Measurements from ENCODE around the gene HLA-E.
"Not testable (repeated sequence)": the region's sequence is repeated elsewhere in the genome, so short reads cannot be mapped to it uniquely, and the experiment has no call there.

The HLA-E gene

GRCh38 chr6:30497714-30498113, 8.4 kb downstream of the HLA-E start:
- FAIRE-seq (no peak), DNase-seq (ENCODE audit: insufficient read length) (no peak)
- no peak for TF ChIP-seq TAF1 (IDR thresholded peaks at IDR 0.05; ENCODE audit: borderline replicate concordance, low read depth, low read length)
- no peak for TF ChIP-seq POLR2A (IDR thresholded peaks at IDR 0.05; ENCODE audit: low read depth, low read length)
- no peak for TF ChIP-seq POLR2AphosphoS5 (IDR thresholded peaks at IDR 0.05; ENCODE audit: low read depth, low read length)

- FAIRE-seq; DNase-seq (ENCODE audit: insufficient read length): not testable (repeated sequence)
Observed at GRCh38 chr6:30498705-30499104, 9.4 kb downstream of the HLA-E start.

GRCh38 chr6:30500421-30501355, 11.4 kb downstream of the HLA-E start:
- TF ChIP-seq POLR2A (IDR thresholded peaks at IDR 0.05; ENCODE audit: low read depth, low read length) (no peak), POLR2AphosphoS5 (IDR thresholded peaks at IDR 0.05; ENCODE audit: low read depth, low read length) (no peak), TAF1 (IDR thresholded peaks at IDR 0.05; ENCODE audit: borderline replicate concordance, low read depth, low read length) (no peak)
- FAIRE-seq (peak; percentile 77), DNase-seq (ENCODE audit: insufficient read length) (no peak)

- TF ChIP-seq TAF1 (IDR thresholded peaks at IDR 0.05; ENCODE audit: borderline replicate concordance, low read depth, low read length) (no peak), POLR2AphosphoS5 (IDR thresholded peaks at IDR 0.05; ENCODE audit: low read depth, low read length) (no peak), POLR2A (IDR thresholded peaks at IDR 0.05; ENCODE audit: low read depth, low read length) (no peak)
- DNase-seq (ENCODE audit: insufficient read length) (no peak), FAIRE-seq (peak; percentile 92)
Observed at GRCh38 chr6:30507849-30508827, 18.8 kb downstream of the HLA-E start.

GRCh38 chr6:30508890-30509736, 19.8 kb downstream of the HLA-E start:
- DNase-seq (ENCODE audit: insufficient read length) (no peak), FAIRE-seq (no peak)
- TF ChIP-seq TAF1 (IDR thresholded peaks at IDR 0.05; ENCODE audit: borderline replicate concordance, low read depth, low read length), result no peak; the same call in 1 of the 2 replicates
- TF ChIP-seq POLR2A (IDR thresholded peaks at IDR 0.05; ENCODE audit: low read depth, low read length), result no peak
- TF ChIP-seq POLR2AphosphoS5 (IDR thresholded peaks at IDR 0.05; ENCODE audit: low read depth, low read length), result no peak

GRCh38 chr6:30510419-30511168, 21.3 kb downstream of the HLA-E start:
- FAIRE-seq, result no peak
- no peak for DNase-seq (ENCODE audit: insufficient read length)
- no peak for TF ChIP-seq TAF1 (IDR thresholded peaks at IDR 0.05; ENCODE audit: borderline replicate concordance, low read depth, low read length)
- no peak for TF ChIP-seq POLR2AphosphoS5 (IDR thresholded peaks at IDR 0.05; ENCODE audit: low read depth, low read length)
- no peak for TF ChIP-seq POLR2A (IDR thresholded peaks at IDR 0.05; ENCODE audit: low read depth, low read length)

GRCh38 chr6:30511169-30511546, 21.8 kb downstream of the HLA-E start:
- DNase-seq (ENCODE audit: insufficient read length) (no peak), FAIRE-seq (no peak)
- TF ChIP-seq POLR2A (IDR thresholded peaks at IDR 0.05; ENCODE audit: low read depth, low read length), result no peak
- no peak for TF ChIP-seq TAF1 (IDR thresholded peaks at IDR 0.05; ENCODE audit: borderline replicate concordance, low read depth, low read length)
- no peak for TF ChIP-seq POLR2AphosphoS5 (IDR thresholded peaks at IDR 0.05; ENCODE audit: low read depth, low read length)

- no peak for DNase-seq (ENCODE audit: insufficient read length)
- no peak for FAIRE-seq
- TF ChIP-seq TAF1 (IDR thresholded peaks at IDR 0.05; ENCODE audit: borderline replicate concordance, low read depth, low read length) (no peak), POLR2A (IDR thresholded peaks at IDR 0.05; ENCODE audit: low read depth, low read length) (no peak), POLR2AphosphoS5 (IDR thresholded peaks at IDR 0.05; ENCODE audit: low read depth, low read length) (no peak)
Observed at GRCh38 chr6:30513451-30513850, 24.1 kb downstream of the HLA-E start.

GRCh38 chr6:30515106-30515505, 25.8 kb downstream of the HLA-E start:
- no peak for DNase-seq (ENCODE audit: insufficient read length)
- FAIRE-seq, result no peak
- TF ChIP-seq POLR2A (IDR thresholded peaks at IDR 0.05; ENCODE audit: low read depth, low read length) (no peak), TAF1 (IDR thresholded peaks at IDR 0.05; ENCODE audit: borderline replicate concordance, low read depth, low read length) (no peak), POLR2AphosphoS5 (IDR thresholded peaks at IDR 0.05; ENCODE audit: low read depth, low read length) (no peak)

All from GM12892 (cell line).